PC-3 (cell line): ENCODE data around the gene PES1.

Source experiments
- EZH2 ChIP-seq: fragments of 300-600 bp; sonication (generic); IDR thresholded peaks from one replicate; pipeline ENCODE4 v1.6.1; 2017; ENCODE audit warnings: antibody characterized with exemption, mild to moderate bottlenecking, low read length; ENCODE audit not compliant: unreplicated experiment
- EZH2phosphoT487 ChIP-seq: fragments of 300-600 bp; sonication (generic); IDR thresholded peaks from 2 replicates; pipeline ENCODE4 v1.6.1; 2018; ENCODE audit warnings: mild to moderate bottlenecking, antibody characterized with exemption, low read length, borderline replicate concordance
- TF ChIP-seq, protein P1 (sequence below): fragments of 300-600 bp; sonication (generic); conservative IDR thresholded peaks from 2 replicates; pipeline ENCODE4 v1.5.1; 2017; ENCODE audit warnings: antibody characterized with exemption, low read depth, mild to moderate bottlenecking, low read length

DNA sequence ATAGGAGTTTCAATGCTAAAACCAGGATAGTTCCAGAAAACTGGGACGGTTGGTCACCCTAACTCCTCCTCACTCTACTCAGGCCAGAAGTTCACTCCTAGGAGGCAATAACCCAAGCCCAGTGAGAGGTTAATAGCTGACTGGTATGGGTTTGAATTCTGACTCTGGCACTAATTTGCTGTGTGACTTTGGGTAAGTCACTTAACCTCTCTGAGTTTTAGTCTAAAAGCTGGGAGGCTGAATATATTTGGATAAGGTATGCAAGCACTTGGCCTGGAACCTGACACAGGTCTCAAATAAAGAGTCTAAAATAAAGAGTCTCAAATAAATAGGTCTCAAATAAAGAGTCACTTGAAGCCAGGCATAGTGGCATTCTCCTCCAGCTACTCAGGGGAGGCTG lies 39.0 kb downstream of the PES1 start:
- no peak for TF ChIP-seq EZH2
- TF ChIP-seq, protein P1, sequence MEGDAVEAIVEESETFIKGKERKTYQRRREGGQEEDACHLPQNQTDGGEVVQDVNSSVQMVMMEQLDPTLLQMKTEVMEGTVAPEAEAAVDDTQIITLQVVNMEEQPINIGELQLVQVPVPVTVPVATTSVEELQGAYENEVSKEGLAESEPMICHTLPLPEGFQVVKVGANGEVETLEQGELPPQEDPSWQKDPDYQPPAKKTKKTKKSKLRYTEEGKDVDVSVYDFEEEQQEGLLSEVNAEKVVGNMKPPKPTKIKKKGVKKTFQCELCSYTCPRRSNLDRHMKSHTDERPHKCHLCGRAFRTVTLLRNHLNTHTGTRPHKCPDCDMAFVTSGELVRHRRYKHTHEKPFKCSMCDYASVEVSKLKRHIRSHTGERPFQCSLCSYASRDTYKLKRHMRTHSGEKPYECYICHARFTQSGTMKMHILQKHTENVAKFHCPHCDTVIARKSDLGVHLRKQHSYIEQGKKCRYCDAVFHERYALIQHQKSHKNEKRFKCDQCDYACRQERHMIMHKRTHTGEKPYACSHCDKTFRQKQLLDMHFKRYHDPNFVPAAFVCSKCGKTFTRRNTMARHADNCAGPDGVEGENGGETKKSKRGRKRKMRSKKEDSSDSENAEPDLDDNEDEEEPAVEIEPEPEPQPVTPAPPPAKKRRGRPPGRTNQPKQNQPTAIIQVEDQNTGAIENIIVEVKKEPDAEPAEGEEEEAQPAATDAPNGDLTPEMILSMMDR = no peak
- no peak for TF ChIP-seq EZH2phosphoT487
